Measurements from ENCODE around the gene TXNDC2. TPM values are rescaled to one million over a fixed set of nuclear protein-coding genes. Genes with fewer than 3 reads are reported as not detected.

The TXNDC2 gene
- total RNA-seq, 1 experiment from 2014 or later = 0.06 TPM

- peak; percentile 98 for DNase-seq (ENCODE audit: low read depth)
Observed at GRCh38 chr18:9913526-9914333, 28.0 kb downstream of the TXNDC2 start, which contains the start of gene VAPA. TSS of gene VAPA (plus strand) at chr18:9914016. CDS start at chr18:9914257, 241 bp downstream.

GRCh38 chr18:9914334-9914583 is 28.5 kb downstream of the TXNDC2 start:
- no peak for DNase-seq (ENCODE audit: low read depth)

- peak; percentile 90 for DNase-seq (ENCODE audit: low read depth)
Observed at GRCh38 chr18:9914584-9915290, 29.0 kb downstream of the TXNDC2 start.

GRCh38 chr18:9915291-9916076 is 29.7 kb downstream of the TXNDC2 start:
- DNase-seq (ENCODE audit: low read depth) = no peak

GRCh38 chr18:9916077-9916639 is 30.4 kb downstream of the TXNDC2 start:
- DNase-seq (ENCODE audit: low read depth) = no peak

GRCh38 chr18:9916808-9917207 is 31.0 kb downstream of the TXNDC2 start:
- no peak for DNase-seq (ENCODE audit: low read depth)

GRCh38 chr18:9918016-9918680 is 32.4 kb downstream of the TXNDC2 start:
- DNase-seq (ENCODE audit: low read depth) = no peak

GRCh38 chr18:9919564-9920232 is 33.9 kb downstream of the TXNDC2 start:
- no peak for DNase-seq (ENCODE audit: low read depth)

- DNase-seq (ENCODE audit: low read depth) = no peak
Observed at GRCh38 chr18:9922592-9923311, 37.0 kb downstream of the TXNDC2 start.

GRCh38 chr18:9924371-9924943 is 38.7 kb downstream of the TXNDC2 start:
- no peak for DNase-seq (ENCODE audit: low read depth)

GRCh38 chr18:9925369-9925768 is 39.6 kb downstream of the TXNDC2 start:
- no peak for DNase-seq (ENCODE audit: low read depth)

GRCh38 chr18:9925795-9926194 is 40.0 kb downstream of the TXNDC2 start:
- DNase-seq (ENCODE audit: low read depth) = no peak

- no peak for DNase-seq (ENCODE audit: low read depth)
Observed at GRCh38 chr18:9926223-9926894, 40.6 kb downstream of the TXNDC2 start.

- no peak for DNase-seq (ENCODE audit: low read depth)
Observed at GRCh38 chr18:9926977-9927376, 41.2 kb downstream of the TXNDC2 start.

GRCh38 chr18:9927392-9928063 is 41.8 kb downstream of the TXNDC2 start:
- no peak for DNase-seq (ENCODE audit: low read depth)

GRCh38 chr18:9928646-9929259 is 43.0 kb downstream of the TXNDC2 start:
- no peak for DNase-seq (ENCODE audit: low read depth)

GRCh38 chr18:9930299-9930884 is 44.6 kb downstream of the TXNDC2 start:
- DNase-seq (ENCODE audit: low read depth) = no peak

- DNase-seq (ENCODE audit: low read depth) = no peak
Observed at GRCh38 chr18:9931146-9931545, 45.4 kb downstream of the TXNDC2 start.
